GM18505 (cell line): ENCODE results near the gene ZBTB22.
"Not testable (repeated sequence)": the region's sequence is repeated elsewhere in the genome, so short reads cannot be mapped to it uniquely, and the experiment has no call there.

Experiments used
- ATAC-seq: cut with Tn5 transposase; IDR thresholded peaks from one replicate; pipeline ENCODE4 v1.9.1; 2021; ENCODE audit not compliant: unreplicated experiment
- POLR2A ChIP-seq: IDR thresholded peaks from 4 replicates; pipeline ENCODE4 v1.6.1; 2011; ENCODE audit warnings: borderline replicate concordance; ENCODE audit not compliant: insufficient read depth, insufficient read length; ENCODE audit errors: extremely low read depth

The ZBTB22 gene

GRCh38 chr6:33317669-33318425, at the start of gene ZBTB22:
ZBTB22 (minus strand) TSS chr6:33317744; CDS start chr6:33316916, 828 bp downstream.
- ATAC-seq = peak; percentile 42
- peak; percentile 65 for TF ChIP-seq POLR2A

- no peak for ATAC-seq
- TF ChIP-seq POLR2A = no peak
Observed at GRCh38 chr6:33367009-33367714, 49.6 kb upstream of the ZBTB22 start.

- ATAC-seq = not testable (repeated sequence)
Observed at GRCh38 chr6:33365206-33365971, 47.8 kb upstream of the ZBTB22 start.

- not testable (repeated sequence) for ATAC-seq
Observed at GRCh38 chr6:33364475-33365205, 47.1 kb upstream of the ZBTB22 start.

- ATAC-seq = not testable (repeated sequence)
Observed at GRCh38 chr6:33363486-33363885, 45.9 kb upstream of the ZBTB22 start.

GRCh38 chr6:33359331-33359730, 41.8 kb upstream of the ZBTB22 start:
- ATAC-seq = no peak
- TF ChIP-seq POLR2A = no peak

- not testable (repeated sequence) for ATAC-seq
Observed at GRCh38 chr6:33357160-33357871, 39.8 kb upstream of the ZBTB22 start.

GRCh38 chr6:33356295-33356694, 38.8 kb upstream of the ZBTB22 start:
- no peak for TF ChIP-seq POLR2A
- ATAC-seq = no peak

GRCh38 chr6:33355860-33356259, 38.3 kb upstream of the ZBTB22 start:
- not testable (repeated sequence) for ATAC-seq

- no peak for TF ChIP-seq POLR2A
- no peak for ATAC-seq
Observed at GRCh38 chr6:33347816-33348215, 30.3 kb upstream of the ZBTB22 start.

GRCh38 chr6:33346972-33347371, 29.4 kb upstream of the ZBTB22 start:
- not testable (repeated sequence) for ATAC-seq

- ATAC-seq = no peak
- TF ChIP-seq POLR2A = no peak
Observed at GRCh38 chr6:33344701-33345697, 27.5 kb upstream of the ZBTB22 start.
